ENCODE results near the gene MALRD1. TPM values are rescaled to one million over a fixed set of nuclear protein-coding genes. Genes with fewer than 3 reads are reported as not detected.

The MALRD1 gene
- total RNA-seq, 1 experiment from 2014 or later: 8.2 TPM

GRCh38 chr10:19347621-19348020 lies 299.0 kb downstream of the MALRD1 start:
- Histone ChIP-seq H3K36me3 (ENCODE audit: control insufficient read depth, insufficient read depth, low read length) (no peaks in the 10 kb centered on the region), H3K4me1 (no peaks in the 10 kb centered on the region), H3K9me3 (no peaks in the 10 kb centered on the region), H3K4me3 (ENCODE audit: low read depth, low read length) (no peak overlapping the region), H3K27me3 (replicated peaks; ENCODE audit: control insufficient read depth, insufficient read depth, low read length) (no peaks in the 10 kb centered on the region)
- no TSS peak for BruUV-seq (replicated peaks)
- H3K27me3 Mint-ChIP-seq (ENCODE audit: insufficient read depth, unreplicated experiment): no peaks in the 10 kb centered on the region
- H3K4me3 Mint-ChIP-seq (ENCODE audit: unreplicated experiment): no peak overlapping the region
- POLR2A ChIA-PET: no interaction called here
- H3K27ac Mint-ChIP-seq (ENCODE audit: unreplicated experiment): no peak overlapping the region
- no peaks in the 10 kb centered on the region for H3K36me3 Mint-ChIP-seq (ENCODE audit: insufficient read depth, unreplicated experiment)
- H3K9me3 Mint-ChIP-seq (ENCODE audit: unreplicated experiment): no peaks in the 10 kb centered on the region
- CTCF ChIA-PET: no interaction called here
- TF ChIP-seq CTCF (IDR thresholded peaks at IDR 0.05; ENCODE audit: insufficient read depth in 1 of 2, low read depth in 1 of 2, low read length in 1 of 2, severe bottlenecking in 1 of 2, unreplicated experiment in 1 of 2): peak; percentile 36 to 62
- DNase-seq: peak in 1 of 2 experiments; percentile 37
- H3K4me1 Mint-ChIP-seq (ENCODE audit: low read depth, unreplicated experiment): no peaks in the 10 kb centered on the region
- intact Hi-C loops (cut with micrococcal nuclease; ENCODE audit: unreplicated experiment): loop anchor here (1.0 kb wide), 1 partner anchor 441 kb away; no protein-coding TSS in a partner anchor

DNA sequence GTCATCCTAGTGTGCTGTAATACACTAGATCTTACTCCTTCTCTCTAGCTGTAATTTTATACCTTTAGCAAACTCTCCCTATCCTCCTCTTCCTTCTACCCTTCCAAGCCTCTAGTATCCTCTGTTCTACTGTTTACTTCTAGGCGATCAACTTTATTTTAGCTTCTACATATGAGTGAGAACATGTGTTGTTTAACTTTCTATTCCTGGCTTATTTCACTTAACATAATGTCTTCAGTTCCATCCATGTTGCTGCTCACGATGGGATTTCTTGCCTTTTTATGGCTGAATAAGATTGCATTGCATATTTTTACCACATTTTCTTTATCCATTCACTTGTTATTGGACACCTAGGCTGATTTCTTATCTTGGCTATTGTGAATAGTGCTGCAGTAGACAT lies 318.6 kb downstream of the MALRD1 start:
- ChIA-PET POLR2A (no interaction called here), CTCF (no interaction called here)
- BruUV-seq (replicated peaks): no TSS peak
- H3K27me3 ChIP-seq (replicated peaks; ENCODE audit: control insufficient read depth, insufficient read depth, low read length): no peaks in the 10 kb centered on the region
- no peaks in the 10 kb centered on the region for H3K36me3 ChIP-seq (ENCODE audit: control insufficient read depth, insufficient read depth, low read length)
- Mint-ChIP-seq H3K27me3 (ENCODE audit: insufficient read depth, unreplicated experiment) (no peaks in the 10 kb centered on the region), H3K4me1 (ENCODE audit: low read depth, unreplicated experiment) (no peaks in the 10 kb centered on the region), H3K4me3 (ENCODE audit: unreplicated experiment) (no peak overlapping the region), H3K9me3 (ENCODE audit: unreplicated experiment) (no peaks in the 10 kb centered on the region), H3K27ac (ENCODE audit: unreplicated experiment) (no peak overlapping the region), H3K36me3 (ENCODE audit: insufficient read depth, unreplicated experiment) (no peaks in the 10 kb centered on the region)
- TF ChIP-seq CTCF (IDR thresholded peaks at IDR 0.05; ENCODE audit: insufficient read depth in 1 of 2, low read depth in 1 of 2, low read length in 1 of 2, severe bottlenecking in 1 of 2, unreplicated experiment in 1 of 2): no peak
- 0 out of 2 replicates have a peak, but pooled peaks cover 3% of the 10 kb centered on the region for H3K9me3 ChIP-seq
- intact Hi-C loops (cut with micrococcal nuclease; ENCODE audit: unreplicated experiment): no loop called here
- no peaks in the 10 kb centered on the region for H3K4me1 ChIP-seq
- H3K4me3 ChIP-seq (ENCODE audit: low read depth, low read length): no peak overlapping the region
- no peak for DNase-seq

DNA sequence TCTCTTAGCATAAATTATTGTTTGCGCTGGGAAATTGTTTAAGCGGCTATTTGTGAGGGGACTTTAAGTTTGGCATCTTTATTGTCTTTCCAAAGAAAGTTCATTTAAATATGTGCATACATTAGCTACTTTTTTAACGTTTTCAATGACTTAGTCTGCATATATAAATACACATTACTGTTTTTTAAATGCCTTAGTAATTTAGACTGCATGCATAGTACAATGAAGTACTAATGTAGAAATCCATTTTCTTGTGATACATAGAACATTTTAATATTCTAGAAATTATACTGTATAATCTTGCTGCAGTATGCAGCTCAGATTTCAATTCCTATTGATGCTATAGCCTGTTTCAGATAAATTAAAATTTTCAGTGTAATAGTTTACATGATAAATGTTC lies 325.4 kb downstream of the MALRD1 start:
- Histone ChIP-seq H3K9me3 (0 out of 2 replicates have a peak, but pooled peaks cover 3% of the 10 kb centered on the region), H3K4me3 (ENCODE audit: low read depth, low read length) (no peak overlapping the region), H3K36me3 (ENCODE audit: control insufficient read depth, insufficient read depth, low read length) (no peaks in the 10 kb centered on the region), H3K4me1 (no peaks in the 10 kb centered on the region), H3K27me3 (replicated peaks; ENCODE audit: control insufficient read depth, insufficient read depth, low read length) (no peaks in the 10 kb centered on the region)
- TF ChIP-seq CTCF (IDR thresholded peaks at IDR 0.05; ENCODE audit: insufficient read depth in 1 of 2, low read depth in 1 of 2, low read length in 1 of 2, severe bottlenecking in 1 of 2, unreplicated experiment in 1 of 2): no peak
- Mint-ChIP-seq H3K27me3 (ENCODE audit: insufficient read depth, unreplicated experiment) (no peaks in the 10 kb centered on the region), H3K4me3 (ENCODE audit: unreplicated experiment) (no peak overlapping the region), H3K27ac (ENCODE audit: unreplicated experiment) (no peak overlapping the region), H3K4me1 (ENCODE audit: low read depth, unreplicated experiment) (no peaks in the 10 kb centered on the region), H3K9me3 (ENCODE audit: unreplicated experiment) (no peaks in the 10 kb centered on the region), H3K36me3 (ENCODE audit: insufficient read depth, unreplicated experiment) (no peaks in the 10 kb centered on the region)
- DNase-seq: no peak
- POLR2A ChIA-PET: no interaction called here
- intact Hi-C loops (cut with micrococcal nuclease; ENCODE audit: unreplicated experiment): no loop called here
- CTCF ChIA-PET: no interaction called here
- BruUV-seq (replicated peaks): no TSS peak
